Suppressor macrophage treated with lipopolysaccharide for 4 hours (primary cell): ENCODE data around the gene SNRNP48.

Experiments used
- DNase-seq: peaks from one replicate; pipeline ENCODE4 v3.0.0-alpha.2; 2020

The SNRNP48 gene

GRCh38 chr6:7647504-7647903 lies 57.5 kb downstream of the SNRNP48 start:
- DNase-seq, result no peak

GRCh38 chr6:7649037-7649810 lies 59.2 kb downstream of the SNRNP48 start:
- DNase-seq, result peak; percentile 28

GRCh38 chr6:7650878-7651277 lies 60.9 kb downstream of the SNRNP48 start:
- DNase-seq, result no peak

GRCh38 chr6:7652957-7653356 lies 63.0 kb downstream of the SNRNP48 start:
- no peak for DNase-seq

- no peak for DNase-seq
Observed at GRCh38 chr6:7656355-7656754, 66.4 kb downstream of the SNRNP48 start.

GRCh38 chr6:7658543-7658942 lies 68.5 kb downstream of the SNRNP48 start:
- no peak for DNase-seq

- DNase-seq, result no peak
Observed at GRCh38 chr6:7661364-7661763, 71.4 kb downstream of the SNRNP48 start.
